Measurements from ENCODE around the gene DLK2. TPM values are rescaled to one million over a fixed set of nuclear protein-coding genes. Genes with fewer than 3 reads are reported as not detected.

Gene DLK2
- total RNA-seq, 2 donors from 2014 or later: not detected

DNA sequence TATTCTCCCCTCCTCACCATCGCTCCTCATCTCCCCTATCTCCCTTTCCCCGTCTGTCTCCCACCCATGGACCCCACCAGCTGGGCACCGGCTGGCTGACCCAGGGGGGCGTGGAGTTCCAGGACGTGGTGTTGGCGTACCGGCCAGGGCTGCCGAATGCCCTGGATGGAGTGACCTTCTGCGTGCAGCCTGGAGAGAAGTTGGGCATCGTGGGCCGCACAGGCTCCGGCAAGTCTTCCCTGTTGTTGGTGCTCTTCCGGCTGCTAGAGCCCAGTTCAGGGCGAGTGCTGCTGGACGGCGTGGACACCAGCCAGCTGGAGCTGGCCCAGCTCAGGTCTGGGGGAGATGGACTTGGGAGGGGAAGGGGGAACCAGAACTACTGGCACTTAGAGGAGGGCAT lies 7.7 kb downstream of the DLK2 start:
- 91 to 93% methylated on average over 14 to 16 of the region's 16 CpGs for WGBS, 2 donors
- Histone ChIP-seq H3K36me3 (replicated peaks in 1 of 2; ENCODE audit: insufficient read depth in 1 of 2, low read depth in 2 of 2) (peaks cover 11 to 28% of the 10 kb centered on the region in 2 donors), H3K4me1 (no peaks in the 10 kb centered on the region), H3K27ac (no peak overlapping the region), H3K27me3 (no peaks in the 10 kb centered on the region), H3K4me3 (no peak overlapping the region), H3K9me3 (no peaks in the 10 kb centered on the region)
- TF ChIP-seq, protein P1, sequence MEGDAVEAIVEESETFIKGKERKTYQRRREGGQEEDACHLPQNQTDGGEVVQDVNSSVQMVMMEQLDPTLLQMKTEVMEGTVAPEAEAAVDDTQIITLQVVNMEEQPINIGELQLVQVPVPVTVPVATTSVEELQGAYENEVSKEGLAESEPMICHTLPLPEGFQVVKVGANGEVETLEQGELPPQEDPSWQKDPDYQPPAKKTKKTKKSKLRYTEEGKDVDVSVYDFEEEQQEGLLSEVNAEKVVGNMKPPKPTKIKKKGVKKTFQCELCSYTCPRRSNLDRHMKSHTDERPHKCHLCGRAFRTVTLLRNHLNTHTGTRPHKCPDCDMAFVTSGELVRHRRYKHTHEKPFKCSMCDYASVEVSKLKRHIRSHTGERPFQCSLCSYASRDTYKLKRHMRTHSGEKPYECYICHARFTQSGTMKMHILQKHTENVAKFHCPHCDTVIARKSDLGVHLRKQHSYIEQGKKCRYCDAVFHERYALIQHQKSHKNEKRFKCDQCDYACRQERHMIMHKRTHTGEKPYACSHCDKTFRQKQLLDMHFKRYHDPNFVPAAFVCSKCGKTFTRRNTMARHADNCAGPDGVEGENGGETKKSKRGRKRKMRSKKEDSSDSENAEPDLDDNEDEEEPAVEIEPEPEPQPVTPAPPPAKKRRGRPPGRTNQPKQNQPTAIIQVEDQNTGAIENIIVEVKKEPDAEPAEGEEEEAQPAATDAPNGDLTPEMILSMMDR (IDR thresholded peaks at IDR 0.05): no peak
- TF ChIP-seq POLR2A (IDR thresholded peaks at IDR 0.05): no peak
- DNase-seq (no peak), ATAC-seq (no peak)
- intact Hi-C loops (cut with DNase I): no loop called here

DNA sequence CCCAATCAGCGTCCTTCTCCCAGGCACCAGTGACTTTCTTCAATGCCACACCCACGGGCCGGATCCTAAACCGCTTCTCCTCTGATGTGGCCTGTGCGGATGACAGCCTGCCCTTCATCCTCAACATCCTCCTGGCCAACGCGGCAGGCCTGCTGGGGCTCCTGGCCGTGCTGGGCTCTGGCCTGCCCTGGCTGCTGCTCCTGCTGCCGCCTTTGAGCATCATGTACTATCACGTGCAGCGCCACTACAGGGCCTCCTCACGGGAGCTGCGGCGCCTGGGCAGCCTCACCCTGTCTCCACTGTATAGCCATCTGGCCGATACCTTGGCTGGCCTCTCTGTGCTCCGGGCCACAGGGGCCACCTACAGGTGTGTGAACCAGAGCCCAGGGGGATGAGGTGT lies 9.8 kb downstream of the DLK2 start:
- no peak overlapping the region for H3K27ac ChIP-seq
- H3K4me1 ChIP-seq: no peaks in the 10 kb centered on the region
- peaks cover 11 to 32% of the 10 kb centered on the region in 2 donors for H3K36me3 ChIP-seq (replicated peaks in 1 of 2; ENCODE audit: insufficient read depth in 1 of 2, low read depth in 2 of 2)
- no peaks in the 10 kb centered on the region for H3K9me3 ChIP-seq
- intact Hi-C loops (cut with DNase I): no loop called here
- no peak for DNase-seq
- WGBS, 2 donors: 86 to 87% methylated on average over 7 to 12 of the region's 16 CpGs
- ATAC-seq: no peak
- no peak for TF ChIP-seq POLR2A (IDR thresholded peaks at IDR 0.05)
- TF ChIP-seq, protein P1 (IDR thresholded peaks at IDR 0.05): no peak
- no peak overlapping the region for H3K4me3 ChIP-seq
- no peaks in the 10 kb centered on the region for H3K27me3 ChIP-seq

DNA sequence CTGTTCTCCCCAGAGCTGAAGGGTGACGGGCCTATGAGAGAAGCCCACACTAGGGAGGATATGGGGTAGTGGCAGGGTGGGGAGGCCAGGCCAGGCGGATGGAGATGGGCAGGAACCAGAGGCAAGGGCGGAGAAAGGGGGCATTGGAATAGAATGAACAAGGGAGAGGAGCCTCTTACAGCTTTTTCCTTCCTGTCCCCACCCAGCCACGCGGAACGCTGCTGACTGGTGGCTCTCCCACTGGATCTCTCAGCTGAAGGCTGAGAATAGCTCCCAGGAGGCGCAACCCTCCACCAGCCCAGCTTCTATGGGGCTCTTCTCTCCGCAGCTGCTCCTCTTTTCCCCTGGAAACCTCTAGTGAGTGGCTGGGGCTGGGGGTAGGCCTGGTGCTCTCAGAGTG lies 10.8 kb downstream of the DLK2 start:
- Histone ChIP-seq H3K9me3 (no peaks in the 10 kb centered on the region), H3K27me3 (no peaks in the 10 kb centered on the region), H3K4me3 (no peak overlapping the region), H3K4me1 (no peaks in the 10 kb centered on the region), H3K36me3 (replicated peaks in 1 of 2; ENCODE audit: insufficient read depth in 1 of 2, low read depth in 2 of 2) (peaks cover 11 to 30% of the 10 kb centered on the region in 2 donors), H3K27ac (no peak overlapping the region)
- TF ChIP-seq, protein P1 (IDR thresholded peaks at IDR 0.05): no peak
- no peak for TF ChIP-seq POLR2A (IDR thresholded peaks at IDR 0.05)
- ATAC-seq (no peak), DNase-seq (no peak)
- WGBS, 2 donors: 91 to 92% methylated on average over 8 of the region's 8 CpGs
- intact Hi-C loops (cut with DNase I): no loop called here

DNA sequence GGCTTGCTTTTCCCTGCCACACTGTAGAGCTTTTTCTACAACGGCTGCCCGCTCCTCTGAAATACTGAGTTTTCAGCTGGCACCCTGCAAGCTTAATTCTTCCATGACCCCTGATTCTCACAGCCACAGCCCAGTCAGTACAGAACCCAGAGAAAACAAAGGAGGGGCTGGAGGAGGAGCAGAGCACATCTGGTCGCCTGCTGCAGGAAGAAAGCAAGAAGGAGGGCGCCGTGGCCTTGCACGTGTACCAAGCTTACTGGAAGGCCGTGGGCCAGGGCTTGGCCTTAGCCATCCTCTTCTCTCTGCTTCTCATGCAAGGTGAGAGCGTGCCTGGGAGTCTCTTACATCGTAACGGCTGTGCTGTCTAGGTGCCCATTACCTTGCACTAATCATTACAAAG lies 11.3 kb downstream of the DLK2 start:
- 90 to 94% methylated on average over 10 of the region's 10 CpGs for whole genome bisulfite sequencing, 2 donors

DNA sequence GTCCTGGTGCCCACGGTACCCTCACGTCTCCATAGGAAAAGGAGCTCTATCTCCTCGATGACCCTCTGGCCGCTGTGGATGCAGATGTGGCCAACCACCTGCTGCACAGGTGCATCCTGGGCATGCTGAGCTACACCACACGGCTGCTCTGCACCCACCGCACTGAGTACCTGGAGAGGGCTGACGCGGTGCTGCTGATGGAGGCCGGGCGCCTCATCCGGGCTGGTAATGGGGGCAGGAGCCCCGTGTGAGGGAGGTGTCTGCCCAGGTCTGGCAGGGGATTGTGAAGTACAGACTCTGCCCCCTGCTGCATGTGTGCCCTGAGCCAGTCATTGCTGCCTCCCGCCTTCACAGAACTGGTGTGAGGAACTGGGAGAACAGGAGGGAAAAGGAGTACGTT lies 12.4 kb downstream of the DLK2 start:
- DNase-seq (no peak), ATAC-seq (no peak)
- TF ChIP-seq, protein P1 (IDR thresholded peaks at IDR 0.05): no peak
- no peak for TF ChIP-seq POLR2A (IDR thresholded peaks at IDR 0.05)
- 88 to 90% methylated on average over 9 to 14 of the region's 14 CpGs for WGBS, 2 donors
- Histone ChIP-seq H3K36me3 (replicated peaks in 1 of 2; ENCODE audit: insufficient read depth in 1 of 2, low read depth in 2 of 2) (peaks cover 6 to 26% of the 10 kb centered on the region in 2 donors), H3K4me3 (no peak overlapping the region), H3K9me3 (no peaks in the 10 kb centered on the region), H3K27ac (no peak overlapping the region), H3K27me3 (no peaks in the 10 kb centered on the region), H3K4me1 (no peaks in the 10 kb centered on the region)
- intact Hi-C loops (cut with DNase I): no loop called here

More for the DNA sequence above, 11.3 kb downstream of the DLK2 start:
- no peak for DNase-seq
- intact Hi-C loops (cut with DNase I): no loop called here
- TF ChIP-seq, protein P1 (IDR thresholded peaks at IDR 0.05): no peak
- TF ChIP-seq POLR2A (IDR thresholded peaks at IDR 0.05): no peak
- no peak overlapping the region for H3K27ac ChIP-seq
- no peak for ATAC-seq
- H3K4me3 ChIP-seq: no peak overlapping the region
- no peaks in the 10 kb centered on the region for H3K27me3 ChIP-seq
- no peaks in the 10 kb centered on the region for H3K9me3 ChIP-seq
- H3K4me1 ChIP-seq: no peaks in the 10 kb centered on the region
- peaks cover 6 to 26% of the 10 kb centered on the region in 2 donors for H3K36me3 ChIP-seq (replicated peaks in 1 of 2; ENCODE audit: insufficient read depth in 1 of 2, low read depth in 2 of 2)

All from body of pancreas (tissue), 4 donors.